Activated T-cell treated with anti-CD3 and anti-CD28 coated beads, Interleukin-2, amount 50 U/mL, for 4 hours (primary cell): ENCODE measurements around the gene STRBP. TPM values are rescaled to one million over a fixed set of nuclear protein-coding genes. Genes with fewer than 3 reads are reported as not detected.

ENCODE experiments used
- ATAC-seq, 2 donors: fragments of 200-7000 bp; cut with Tn5 transposase; one replicate each; pipeline ENCODE4 v1.10.0; 2021
- DNase-seq: peaks from one replicate; pipeline ENCODE4 v3.0.0-alpha.2; 2020
- H3K27me3 Mint-ChIP-seq: one replicate; pipeline ENCODE4 v1.8.0; 2021; ENCODE audit warnings: low read depth, mixed read lengths
- H3K36me3 Mint-ChIP-seq: one replicate; pipeline ENCODE4 v1.8.0; 2022; ENCODE audit warnings: mixed read lengths; ENCODE audit not compliant: insufficient read depth
- H3K4me1 Mint-ChIP-seq: one replicate; pipeline ENCODE4 v1.8.0; 2021; ENCODE audit warnings: low read depth, mixed read lengths
- H3K4me3 Mint-ChIP-seq: one replicate; pipeline ENCODE4 v1.8.0; 2021; ENCODE audit warnings: mild to moderate bottlenecking, moderate library complexity, mixed read lengths
- H3K9me3 Mint-ChIP-seq: one replicate; pipeline ENCODE4 v1.8.0; 2021; ENCODE audit warnings: mixed read lengths
- total RNA-seq, 3 donors: library from RNA; stranded (reverse); gene quantifications; one replicate each; pipeline ENCODE4 v1.2.1, GENCODE V29; 2021

STRBP gene
- total RNA-seq, 3 donors from 2014 or later = 26.7 to 36.7 (median 35.1) TPM

GRCh38 chr9:123072407-123072995 lies 195.9 kb downstream of the STRBP start:
- ATAC-seq = no peak
- no peak for DNase-seq
- no peaks in the 10 kb centered on the region for H3K27me3 Mint-ChIP-seq
- H3K4me3 Mint-ChIP-seq = no peak overlapping the region
- H3K9me3 Mint-ChIP-seq = no peaks in the 10 kb centered on the region
- H3K4me1 Mint-ChIP-seq = no peaks in the 10 kb centered on the region
- peaks cover 31% of the 10 kb centered on the region for H3K36me3 Mint-ChIP-seq

Other genes with a start within 250 kb of the STRBP start
- gene GPR21, start 234.9 kb downstream of the STRBP start, total RNA-seq = under 1 TPM in 2 of 3 donors, not detected in 1; 0.27 to 0.33 TPM
- gene CRB2, start 87.6 kb upstream of the STRBP start, total RNA-seq = under 1 TPM in 1 of 3 donors, not detected in 2; 0.03 TPM